Sigmoid colon (tissue), 7 donors: ENCODE data around the gene DCHS2. TPM values are rescaled to one million over a fixed set of nuclear protein-coding genes. Genes with fewer than 3 reads are reported as not detected.

Experiments used
- DNase-seq: peaks from one replicate; pipeline ENCODE4 v3.0.0-alpha.2; 2019
- H3K27ac ChIP-seq, 4 donors: fragments of 200-600 bp; sonication (generic); one replicate each; pipeline ENCODE4 v1.5.1; 2016 to 2019; ENCODE audit warnings: mild to moderate bottlenecking in 1 of 4
- H3K27me3 ChIP-seq, 3 donors: fragments of 200-600 bp; sonication (generic); one replicate each; pipeline ENCODE4 v1.5.1; 2019; ENCODE audit warnings: mild to moderate bottlenecking in 1 of 3
- H3K36me3 ChIP-seq, 4 donors: fragments of 200-600 bp; sonication (generic); one replicate each; pipeline ENCODE4 v1.5.1; 2016 to 2019
- H3K4me1 ChIP-seq, 4 donors: fragments of 200-600 bp; sonication (generic); one replicate each; pipeline ENCODE4 v1.5.1; 2017 to 2019
- H3K4me3 ChIP-seq, 4 donors: fragments of 200-600 bp; sonication (generic); one replicate each; pipeline ENCODE4 v1.5.1; 2017 to 2019; ENCODE audit warnings: mild to moderate bottlenecking in 2 of 4, moderate library complexity in 1 of 4
- H3K9me3 ChIP-seq, 4 donors: fragments of 200-600 bp in 3 of 4; sonication (generic) in 3 of 4; one replicate each; pipeline versions ENCODE4 v1.5.1 to v1.6.1; 2013 to 2019
- CTCF ChIP-seq, 4 experiments: fragments of 450-650 bp in 3 of 4; fragments of 200-600 bp in 1 of 4; IDR thresholded peaks; one replicate each; pipeline ENCODE4 v1.5.1; 2016 to 2019; ENCODE audit warnings: antibody characterized with exemption in 4 of 4, mild to moderate bottlenecking in 3 of 4, moderate library complexity in 2 of 4
- EP300 ChIP-seq, 4 donors: sonication (generic); formaldehyde crosslinking; IDR thresholded peaks; one replicate each; pipeline ENCODE4 v1.6.1; 2017; ENCODE audit warnings: antibody characterized with exemption in 4 of 4
- POLR2A ChIP-seq, 2 donors: fragments of 450-650 bp; IDR thresholded peaks; one replicate each; pipeline ENCODE4 v1.6.1; 2016; ENCODE audit warnings: antibody characterized with exemption in 2 of 2, mild to moderate bottlenecking in 2 of 2, moderate library complexity in 2 of 2
- POLR2AphosphoS5 ChIP-seq, 4 donors: sonication (generic); formaldehyde crosslinking; IDR thresholded peaks; one replicate each; pipeline ENCODE4 v1.6.1; 2017; ENCODE audit warnings: antibody characterized with exemption in 4 of 4
- WGBS, 2 donors: extraction: QIAGEN DNeasy Blood & Tissue Kit; methylation state at CpG; one replicate each; pipeline ENCODE4 v1.1.7; 2013; 5-methylcytosine and 5-hydroxymethylcytosine counted together
- intact Hi-C: fragments of 100-400 bp; cut with DNase I; formaldehyde crosslinking; loops from one replicate; pipeline ENCODE4 v1.15.1; 2023
- polyA plus RNA-seq, 3 donors: library from polyadenylated mRNA; stranded (reverse); fragments of 200-250 nt; gene quantifications; one replicate each; pipeline ENCODE4 v1.2.3, GENCODE V29; 2013
- total RNA-seq, 4 donors: library from RNA; depleted of rRNA; stranded (reverse); fragments of >200 nt; gene quantifications; one replicate each; pipeline ENCODE4 v1.1.0, GENCODE V29; 2016
- donor health status: healthy with polysubstance abuse.
- donor health status: Bipolar disorder and iron deficiency.
- donor health status: healthy.

Gene DCHS2
- total and polyA plus RNA-seq, 7 donors, result under 0.01 to 24.1 (median 13.6) TPM

- no peaks in the 10 kb centered on the region for H3K36me3 ChIP-seq
- DNase-seq, result no peak
- no peak overlapping the region for H3K4me3 ChIP-seq
- 74% methylated on average over 6 of the region's 6 CpGs for WGBS, 2 donors
- H3K27ac ChIP-seq, result no peak overlapping the region
- TF ChIP-seq POLR2AphosphoS5 (IDR thresholded peaks at IDR 0.05) (no peak), CTCF (IDR thresholded peaks at IDR 0.05) (no peak), POLR2A (IDR thresholded peaks at IDR 0.05) (no peak), EP300 (IDR thresholded peaks at IDR 0.05) (no peak)
- no peaks in the 10 kb centered on the region for H3K27me3 ChIP-seq
- no peaks in the 10 kb centered on the region for H3K9me3 ChIP-seq
- peaks cover 0 to 27% (median 16%) of the 10 kb centered on the region in 4 donors for H3K4me1 ChIP-seq
- intact Hi-C loops, result no loop called here
These were observed 18.1 kb downstream of the DCHS2 start for GRCh38 chr4:154473497-154473896.

GRCh38 chr4:154472858-154473257 is 18.7 kb downstream of the DCHS2 start:
- peaks cover 0 to 27% (median 16%) of the 10 kb centered on the region in 4 donors for H3K4me1 ChIP-seq
- 83 to 92% methylated on average over 1 of the region's 1 CpG for WGBS, 2 donors
- H3K36me3 ChIP-seq, result no peaks in the 10 kb centered on the region
- TF ChIP-seq POLR2AphosphoS5 (IDR thresholded peaks at IDR 0.05), result no peak
- no peak for TF ChIP-seq CTCF (IDR thresholded peaks at IDR 0.05)
- no peak for TF ChIP-seq EP300 (IDR thresholded peaks at IDR 0.05)
- TF ChIP-seq POLR2A (IDR thresholded peaks at IDR 0.05), result no peak
- H3K27me3 ChIP-seq, result no peaks in the 10 kb centered on the region
- DNase-seq, result no peak
- H3K9me3 ChIP-seq, result no peaks in the 10 kb centered on the region
- H3K4me3 ChIP-seq, result no peak overlapping the region
- H3K27ac ChIP-seq, result no peak overlapping the region
- intact Hi-C loops, result no loop called here

- H3K4me1 ChIP-seq, result peaks cover 0 to 27% (median 16%) of the 10 kb centered on the region in 4 donors
- no peaks in the 10 kb centered on the region for H3K36me3 ChIP-seq
- TF ChIP-seq POLR2AphosphoS5 (IDR thresholded peaks at IDR 0.05) (peak in 2 of 4 donors; percentile 19 to 25), POLR2A (IDR thresholded peaks at IDR 0.05) (no peak)
- peak; percentile 70 for DNase-seq
- 28 to 50% methylated on average over 4 of the region's 4 CpGs for WGBS, 2 donors
- intact Hi-C loops, result no loop called here
- no peak overlapping the region for H3K4me3 ChIP-seq
- H3K27me3 ChIP-seq, result no peaks in the 10 kb centered on the region
- H3K9me3 ChIP-seq, result no peaks in the 10 kb centered on the region
- peak overlapping the region in 2 of 4 donors; percentile 33 to 50 for H3K27ac ChIP-seq
These were observed 19.9 kb downstream of the DCHS2 start for GRCh38 chr4:154471526-154472331.

- no peak for DNase-seq
- Histone ChIP-seq H3K27ac (peak overlapping the region in 1 of 4 donors; percentile 33), H3K27me3 (no peaks in the 10 kb centered on the region), H3K4me1 (peaks cover 0 to 25% (median 16%) of the 10 kb centered on the region in 4 donors), H3K4me3 (no peak overlapping the region), H3K9me3 (no peaks in the 10 kb centered on the region), H3K36me3 (no peaks in the 10 kb centered on the region)
- intact Hi-C loops, result no loop called here
- TF ChIP-seq POLR2A (IDR thresholded peaks at IDR 0.05) (no peak), CTCF (IDR thresholded peaks at IDR 0.05) (no peak), POLR2AphosphoS5 (IDR thresholded peaks at IDR 0.05) (no peak), EP300 (IDR thresholded peaks at IDR 0.05) (no peak)
- 42% methylated on average over 2 of the region's 2 CpGs for WGBS, 2 donors
These were observed 20.6 kb downstream of the DCHS2 start for GRCh38 chr4:154471032-154471431.

- Histone ChIP-seq H3K27ac (no peak overlapping the region), H3K27me3 (no peaks in the 10 kb centered on the region), H3K9me3 (no peaks in the 10 kb centered on the region), H3K36me3 (no peaks in the 10 kb centered on the region), H3K4me3 (no peak overlapping the region), H3K4me1 (peaks cover 0 to 17% (median 13%) of the 10 kb centered on the region in 4 donors)
- no peak for DNase-seq
- no peak for TF ChIP-seq POLR2A (IDR thresholded peaks at IDR 0.05)
- no peak for TF ChIP-seq POLR2AphosphoS5 (IDR thresholded peaks at IDR 0.05)
- TF ChIP-seq CTCF (IDR thresholded peaks at IDR 0.05), result no peak
- TF ChIP-seq EP300 (IDR thresholded peaks at IDR 0.05), result no peak
- intact Hi-C loops, result no loop called here
- WGBS, 2 donors, result 16 to 57% methylated on average over 1 of the region's 1 CpG
These were observed 23.7 kb downstream of the DCHS2 start for GRCh38 chr4:154467886-154468285.
